HG03025 (cell line): ENCODE measurements around the gene TMEFF2.
A peak's percentile ranks its signal among the peaks of the same experiment; 100 is the strongest.

Experiments
- ATAC-seq: cut with Tn5 transposase; IDR thresholded peaks from one replicate; pipeline ENCODE4 v1.9.1; 2021; ENCODE audit warnings: mild to moderate bottlenecking, moderate library complexity; ENCODE audit not compliant: unreplicated experiment, low FRiP score

The TMEFF2 gene

DNA sequence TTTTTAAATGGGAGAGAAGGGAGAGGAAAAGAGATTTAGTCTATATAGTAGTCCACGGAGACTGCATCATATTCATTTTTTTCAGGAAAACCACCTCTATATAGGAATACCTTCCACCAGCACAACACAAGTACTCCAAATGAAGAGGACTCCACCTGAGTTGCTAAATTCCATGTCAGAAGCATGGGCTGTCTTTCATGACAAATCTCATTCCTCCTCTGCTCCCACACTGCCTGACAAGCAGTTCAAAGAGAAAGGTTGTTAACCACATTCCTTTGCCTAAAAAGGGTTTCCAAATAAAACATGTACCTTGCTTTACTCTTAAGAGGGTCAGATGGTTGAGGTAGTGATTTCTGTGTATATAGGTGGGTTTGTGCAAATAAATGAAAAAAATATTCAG, 122.0 kb downstream of the TMEFF2 start:
- ATAC-seq: no peak

DNA sequence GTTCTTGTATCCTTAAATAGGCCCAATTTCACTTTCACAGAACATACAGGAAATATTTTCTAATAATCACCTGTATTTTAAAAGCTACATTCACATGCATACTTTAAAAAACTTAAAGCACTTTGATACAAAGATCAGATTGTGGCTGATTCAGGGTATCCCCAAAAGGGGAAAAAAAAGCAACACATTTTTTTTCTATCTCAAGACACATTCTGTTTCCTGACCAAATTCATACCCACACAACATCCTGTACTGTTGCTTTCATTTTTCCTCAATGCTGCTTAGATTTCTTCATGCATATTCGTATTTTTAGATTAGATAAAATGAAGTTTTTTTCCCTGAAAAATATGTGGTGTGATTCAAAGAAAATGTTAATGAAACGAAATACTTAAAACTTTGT, 122.5 kb downstream of the TMEFF2 start:
- no peak for ATAC-seq

DNA sequence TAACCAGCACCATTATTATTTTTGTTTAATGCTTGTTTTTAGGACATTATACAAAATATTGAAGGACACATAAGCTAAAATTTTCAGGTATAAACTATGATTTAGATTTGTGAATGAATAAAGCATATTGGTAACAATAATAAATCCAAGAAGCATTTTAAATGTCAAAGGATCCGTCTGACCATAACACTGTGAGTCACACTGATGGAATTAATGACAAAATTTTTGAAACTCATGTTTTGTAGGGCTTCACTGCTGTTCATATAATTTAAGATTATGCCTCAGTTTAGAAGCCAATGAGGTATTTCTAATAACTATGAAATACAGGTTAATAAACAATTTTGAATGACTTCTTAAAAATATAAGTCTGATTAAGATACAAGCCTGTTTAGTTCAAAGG, 124.6 kb downstream of the TMEFF2 start:
- ATAC-seq: no peak

DNA sequence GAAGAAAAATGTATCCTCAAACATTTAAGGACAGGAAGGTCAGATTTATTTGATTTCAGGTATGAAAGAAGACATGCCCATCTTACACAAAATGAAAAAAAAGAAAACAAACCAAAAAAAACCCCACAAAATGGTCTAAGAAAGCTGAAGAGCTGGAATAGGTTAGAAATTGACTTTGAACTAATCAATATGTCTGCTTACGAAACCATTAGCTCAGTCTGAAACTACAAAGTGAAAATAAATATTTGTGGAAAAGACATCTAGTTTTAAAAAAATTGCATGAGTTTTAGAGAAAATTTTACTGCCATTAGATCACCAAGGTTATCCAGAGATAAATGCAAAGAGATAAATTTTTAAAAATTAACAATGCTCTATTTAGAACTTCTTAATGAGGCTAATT, 125.3 kb downstream of the TMEFF2 start:
- ATAC-seq: no peak

DNA sequence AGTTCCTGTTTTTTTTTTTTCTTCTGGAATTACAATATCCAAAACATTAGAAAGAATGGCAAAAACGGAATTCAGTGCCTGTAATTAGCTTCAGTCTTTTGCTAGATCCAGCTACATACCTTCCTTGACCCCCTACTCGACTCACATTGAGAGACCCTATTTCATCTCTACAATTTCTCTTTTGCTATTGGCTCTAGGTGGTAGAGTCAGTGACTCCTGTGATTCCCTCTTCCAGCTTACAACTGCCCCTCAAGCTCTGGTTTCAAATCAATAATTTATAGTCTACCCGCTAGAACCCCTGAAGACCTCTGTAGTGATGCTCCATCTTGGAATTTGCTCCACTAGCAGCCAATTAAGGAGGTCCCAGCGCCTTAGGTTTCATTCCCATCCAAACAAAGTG, 125.8 kb downstream of the TMEFF2 start:
- ATAC-seq: no peak

DNA sequence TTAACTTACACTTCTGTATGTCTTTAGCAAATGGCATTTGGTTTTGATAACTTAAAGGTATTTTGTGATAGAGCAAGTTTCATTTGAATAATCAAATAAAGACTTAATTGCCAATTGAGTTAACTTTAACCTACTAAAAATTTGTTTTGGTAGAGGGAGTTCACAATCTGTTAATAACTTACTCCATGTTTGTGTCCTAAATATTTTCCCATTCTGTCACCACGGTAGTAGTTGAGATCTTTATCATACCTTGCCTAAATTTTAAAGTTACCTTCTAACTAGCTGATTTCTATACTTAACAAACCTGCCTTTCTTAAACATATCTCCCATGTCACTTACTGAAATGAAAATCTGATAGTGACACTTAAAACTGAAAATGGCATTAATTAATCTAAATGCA, 127.1 kb downstream of the TMEFF2 start:
- no peak for ATAC-seq

DNA sequence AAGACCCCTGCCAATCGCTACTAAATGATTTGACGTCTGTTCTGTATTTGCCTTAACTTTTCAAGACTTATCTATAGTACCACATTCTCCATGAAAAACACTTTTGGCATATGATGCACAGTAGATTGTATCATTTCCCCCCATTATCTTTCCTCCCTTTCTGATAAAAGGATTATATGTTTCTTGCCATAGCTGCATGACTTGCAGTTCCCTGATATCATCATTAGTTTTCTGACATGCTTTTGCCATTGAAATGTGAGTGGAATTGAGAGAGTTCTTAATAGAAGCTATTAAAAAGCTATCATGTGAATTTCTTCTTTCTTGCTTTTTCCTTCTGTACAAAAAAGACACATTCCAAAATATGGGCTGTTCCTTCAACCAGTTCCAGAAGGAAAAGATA, 130.3 kb downstream of the TMEFF2 start:
- ATAC-seq: no peak

DNA sequence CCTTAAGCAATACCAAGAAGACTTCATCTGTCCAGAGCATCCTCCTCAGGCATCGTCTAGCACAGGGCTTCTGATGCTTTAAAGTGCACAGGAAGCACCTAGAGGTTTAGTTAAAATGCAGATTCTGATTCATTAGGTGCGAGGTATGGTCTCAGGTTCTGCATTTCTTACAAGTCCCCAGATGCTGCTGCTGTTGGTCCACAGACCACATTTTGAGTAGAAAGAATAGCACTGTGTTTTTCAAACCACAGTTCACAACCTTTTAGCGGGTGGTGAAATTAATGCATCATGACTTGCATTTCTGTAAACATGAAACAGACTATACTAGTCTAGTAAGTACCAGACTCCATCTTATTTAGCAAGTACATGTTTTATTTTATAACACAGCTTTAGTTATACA, 134.6 kb downstream of the TMEFF2 start:
- ATAC-seq: no peak

DNA sequence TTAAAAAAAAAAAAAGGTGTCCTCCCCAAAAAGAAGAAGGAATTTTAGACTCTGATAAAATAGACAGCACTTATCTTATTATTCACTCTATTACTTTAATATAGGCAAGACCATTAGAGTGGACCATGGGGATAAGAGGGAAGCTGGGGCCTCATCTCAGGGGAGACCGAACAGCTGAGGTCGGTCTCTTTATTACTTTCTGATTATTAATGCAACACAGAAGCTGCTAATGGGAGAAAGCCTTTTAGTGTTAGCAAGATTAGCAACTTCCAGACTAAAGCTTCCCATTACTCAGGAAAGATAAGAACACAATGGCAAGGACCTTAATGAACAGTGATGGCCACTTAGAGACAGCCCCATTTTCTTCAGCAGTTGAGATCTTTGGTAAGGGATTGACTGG, 135.5 kb downstream of the TMEFF2 start:
- no peak for ATAC-seq

DNA sequence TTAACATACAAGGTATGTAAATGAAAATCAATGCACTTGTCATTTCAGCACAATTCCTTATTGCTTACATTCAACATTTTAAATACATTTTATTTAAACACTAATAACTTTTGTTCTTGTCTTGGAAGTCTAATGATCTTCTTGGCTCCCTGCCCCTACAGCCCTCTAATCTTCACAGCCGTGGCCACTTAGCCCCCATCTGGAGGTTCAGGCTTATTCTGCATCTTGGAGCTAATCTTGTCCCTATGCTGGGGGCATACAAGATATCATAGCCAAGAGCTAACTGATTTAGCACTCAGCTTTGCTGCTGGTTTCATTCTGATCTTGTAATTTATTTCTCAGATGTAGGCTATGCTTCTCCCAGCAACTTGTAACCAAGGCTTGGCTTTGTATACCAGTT, 140.8 kb downstream of the TMEFF2 start:
- no peak for ATAC-seq

DNA sequence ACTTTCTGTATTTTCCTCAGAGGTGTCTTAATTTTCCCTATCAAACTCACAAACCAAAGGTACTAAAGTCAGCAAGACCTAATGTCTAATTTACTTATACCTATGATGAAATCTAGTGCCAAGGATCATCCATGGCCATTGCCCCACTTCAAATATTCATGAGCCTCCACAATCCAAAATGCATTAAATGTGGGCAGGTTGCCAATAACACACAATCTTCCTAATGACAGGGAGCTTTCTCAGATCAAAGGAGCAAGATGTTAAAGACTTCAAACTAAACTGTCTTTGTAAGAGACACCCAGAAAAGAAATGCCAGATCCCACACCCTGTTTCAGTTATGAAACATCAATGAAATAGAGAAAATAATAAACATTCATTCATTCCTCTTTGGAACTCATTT, 143.2 kb downstream of the TMEFF2 start:
- no peak for ATAC-seq

DNA sequence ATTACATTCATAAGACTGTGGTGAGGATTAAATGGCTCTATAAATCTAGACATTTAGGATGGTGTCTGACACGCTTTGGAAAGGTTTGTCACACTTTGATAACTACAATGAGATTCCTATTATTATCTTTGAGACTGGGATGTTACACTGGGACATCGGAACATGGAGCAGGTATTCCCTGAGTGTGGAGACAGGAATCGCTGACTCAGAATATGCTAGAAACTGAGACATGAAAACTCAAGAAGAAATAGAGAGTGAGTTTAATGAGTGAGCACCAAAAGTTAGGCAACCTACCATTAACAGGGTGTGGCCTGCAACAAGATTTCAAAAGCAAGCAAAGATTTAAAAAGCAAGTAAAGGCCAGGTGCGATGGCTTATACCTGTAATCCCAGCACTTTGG, 145.4 kb downstream of the TMEFF2 start:
- ATAC-seq: no peak

DNA sequence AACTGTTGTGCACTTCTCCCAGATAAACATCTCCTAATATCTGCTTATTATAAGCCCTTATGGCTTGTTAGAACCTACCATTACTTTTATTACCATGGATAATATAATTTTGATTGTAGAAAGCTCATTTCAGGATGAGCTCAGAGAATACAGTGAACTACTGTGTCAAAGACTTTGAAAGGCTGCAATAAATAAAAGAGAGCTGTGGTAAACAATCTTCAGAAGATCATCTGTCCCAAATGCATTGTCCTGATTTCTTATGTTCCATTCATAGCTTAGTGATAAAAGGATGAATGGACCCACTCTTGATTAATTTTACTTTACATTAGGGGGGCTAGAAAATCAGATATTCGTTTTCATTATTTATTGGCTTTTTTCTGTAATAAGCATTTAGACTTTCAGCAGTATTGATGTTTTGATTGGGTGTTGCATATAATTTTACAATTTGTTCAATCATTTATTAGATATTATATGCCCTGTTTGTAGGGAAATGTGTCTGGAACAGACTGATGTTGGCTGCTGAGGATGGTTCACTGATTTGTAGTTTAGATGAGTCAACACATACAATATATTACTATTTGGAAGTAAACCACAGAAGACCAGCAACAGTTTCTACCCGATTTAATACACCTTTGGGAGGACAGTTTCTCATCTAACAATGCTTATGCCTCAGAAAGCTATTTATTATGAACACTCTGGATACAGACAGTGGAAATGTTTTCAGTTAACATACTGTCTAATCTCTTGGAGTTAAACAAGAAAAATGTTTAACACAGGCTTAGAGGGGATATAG, 147.2 kb downstream of the TMEFF2 start:
- ATAC-seq: no peak

DNA sequence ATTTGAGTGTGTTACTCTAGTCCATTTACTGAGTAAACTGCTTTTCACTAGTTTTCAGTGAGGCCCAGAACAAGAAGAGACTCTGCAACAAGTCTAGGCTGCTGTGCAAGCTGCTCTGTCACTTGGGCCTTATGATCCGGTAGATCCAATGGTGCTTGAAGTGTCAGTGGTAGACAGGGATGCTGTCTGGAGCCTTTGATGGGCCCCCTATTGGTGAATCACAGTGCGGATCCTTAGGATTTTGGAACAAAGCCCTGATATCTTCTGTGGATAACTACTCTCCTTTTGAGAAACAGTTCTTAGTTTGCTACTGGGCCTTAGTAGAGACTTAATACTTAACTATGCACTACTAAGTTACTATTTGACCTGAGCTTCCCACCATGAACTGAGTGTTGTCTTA, 150.2 kb downstream of the TMEFF2 start:
- ATAC-seq: no peak

DNA sequence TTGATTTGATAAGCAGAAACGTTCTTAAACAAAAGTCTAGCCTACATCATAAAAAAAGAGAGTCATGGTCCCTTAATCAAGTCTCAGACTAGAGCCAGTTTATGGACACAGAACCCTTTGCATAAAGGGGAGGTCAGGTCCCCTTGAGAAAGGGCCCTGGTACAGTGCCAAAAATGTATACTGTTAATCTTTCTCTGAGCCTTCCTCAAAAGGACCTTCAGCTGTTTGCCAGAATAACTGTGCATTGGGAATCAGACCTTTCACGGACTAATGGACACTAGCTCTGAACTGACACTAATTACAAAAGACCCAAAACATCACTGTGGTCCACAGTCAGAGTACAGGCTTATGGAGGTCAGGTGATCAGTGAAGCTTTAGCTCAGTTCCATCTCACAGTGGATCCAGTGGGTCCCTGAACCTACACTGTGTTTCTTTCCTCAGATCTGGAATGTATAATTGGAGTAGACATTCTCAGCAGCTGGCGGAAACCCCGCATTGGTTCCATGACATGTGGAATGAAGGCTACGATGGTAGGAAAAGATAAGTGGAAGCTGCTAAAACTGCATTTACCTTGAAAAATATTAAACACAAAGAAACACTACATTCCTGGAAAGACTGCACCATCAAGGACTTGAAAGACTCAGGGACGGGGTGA, 151.4 kb downstream of the TMEFF2 start:
- ATAC-seq: no peak

DNA sequence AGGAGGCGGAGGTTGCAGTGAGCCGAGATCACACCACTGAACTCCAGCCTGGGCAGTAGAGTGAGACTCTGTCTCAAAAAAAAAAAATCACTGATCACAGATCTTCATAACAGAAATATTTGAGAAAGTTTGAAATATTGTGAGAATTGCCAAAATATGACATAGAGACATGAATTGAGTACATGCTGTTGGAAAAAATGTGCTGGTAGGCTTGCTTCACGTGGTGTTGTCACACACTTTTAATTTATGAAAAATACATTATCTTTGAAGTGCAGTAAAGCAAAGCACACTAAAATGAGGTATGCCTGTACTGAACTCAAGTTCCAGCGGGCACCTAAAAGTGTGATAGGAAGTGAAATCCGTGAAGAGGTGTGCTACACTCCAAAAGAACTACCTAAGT, 152.6 kb downstream of the TMEFF2 start:
- no peak for ATAC-seq

DNA sequence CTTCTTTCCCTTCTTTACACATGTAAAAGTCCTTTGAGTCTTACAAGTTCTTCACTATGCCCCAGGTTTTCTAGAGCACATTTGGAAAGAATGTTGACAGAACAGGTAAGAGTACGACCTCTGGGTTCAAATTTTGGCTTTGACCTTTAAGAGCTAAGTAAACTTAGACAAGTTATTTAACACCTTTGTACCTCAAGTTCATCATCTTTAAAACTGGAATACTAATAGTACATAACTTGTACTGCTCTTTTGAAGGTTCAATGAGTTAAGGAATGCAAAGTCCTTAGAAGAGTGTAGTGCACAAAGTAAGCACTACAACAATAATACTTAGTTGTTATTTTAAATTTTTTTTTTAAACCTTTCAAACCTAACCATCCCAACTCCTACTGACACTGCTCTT, 156.6 kb downstream of the TMEFF2 start:
- ATAC-seq: no peak

DNA sequence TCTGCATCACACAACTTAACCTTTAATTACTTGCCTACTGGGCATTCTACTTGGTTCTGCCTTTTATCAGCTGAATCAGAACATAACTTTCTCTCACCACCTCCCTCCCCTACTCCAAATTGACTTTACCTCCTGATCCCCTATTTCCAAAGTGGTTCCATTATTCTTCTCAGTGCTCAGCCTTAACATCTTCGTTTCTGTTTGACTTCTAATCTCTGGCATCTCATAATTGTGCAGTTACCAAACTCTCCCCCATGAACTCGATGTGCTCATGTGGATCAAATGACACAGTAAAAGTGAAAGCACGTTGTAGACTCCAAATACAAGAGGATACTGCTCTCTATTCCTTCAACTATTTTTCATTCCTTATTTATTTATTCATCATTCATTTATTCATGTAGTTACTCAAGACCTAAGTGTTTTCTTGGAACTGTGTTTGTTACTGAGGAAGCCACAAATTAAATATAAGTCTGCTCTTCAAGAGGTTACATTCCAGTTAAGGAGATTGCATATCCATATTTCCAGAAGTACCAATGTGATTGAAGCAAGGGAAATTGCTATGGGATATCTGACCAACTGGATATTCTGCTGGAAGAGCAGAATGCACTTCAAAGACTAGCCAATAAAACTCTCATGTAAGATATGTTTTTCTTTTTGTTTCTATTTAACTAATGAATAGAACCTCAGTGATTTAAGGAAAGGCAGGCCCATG, 158.8 kb downstream of the TMEFF2 start:
- ATAC-seq: no peak

DNA sequence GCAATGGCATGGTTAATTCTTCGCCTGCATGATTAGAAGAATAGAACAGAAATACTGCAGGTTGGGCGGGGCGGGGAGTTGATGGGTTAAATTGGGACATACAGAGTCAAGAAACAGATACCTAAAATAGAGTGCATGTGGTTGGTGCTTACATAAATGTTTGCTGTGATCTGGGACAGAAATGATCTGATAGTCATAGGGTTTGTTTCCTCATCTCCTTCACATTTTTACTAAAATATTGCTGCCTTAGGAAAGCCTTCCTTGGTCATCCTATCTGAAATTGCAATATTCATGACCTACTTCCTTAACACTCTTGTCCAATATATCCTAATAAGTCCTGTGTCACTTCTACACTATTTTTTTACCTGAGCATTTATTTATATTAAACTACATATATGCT, 163.9 kb downstream of the TMEFF2 start:
- ATAC-seq: no peak

DNA sequence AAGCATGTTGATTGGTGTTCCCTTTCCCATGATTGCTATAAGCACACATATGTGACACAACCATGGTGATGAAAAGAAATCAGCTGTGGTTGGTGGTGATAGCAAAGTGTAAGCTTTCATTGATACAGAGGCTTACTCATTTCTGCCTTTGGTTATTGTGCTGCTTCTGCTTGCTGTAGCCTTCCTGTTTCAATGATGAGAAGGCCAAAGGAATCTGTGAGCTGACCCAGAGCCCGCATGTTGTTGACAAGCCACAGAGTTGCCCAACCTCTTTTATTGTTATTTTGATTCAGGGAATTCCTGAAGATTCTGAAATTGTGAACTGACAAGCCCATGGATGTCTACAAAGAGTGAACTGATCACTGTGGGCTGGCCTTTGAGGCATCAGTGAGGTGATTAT, 164.4 kb downstream of the TMEFF2 start:
- no peak for ATAC-seq

DNA sequence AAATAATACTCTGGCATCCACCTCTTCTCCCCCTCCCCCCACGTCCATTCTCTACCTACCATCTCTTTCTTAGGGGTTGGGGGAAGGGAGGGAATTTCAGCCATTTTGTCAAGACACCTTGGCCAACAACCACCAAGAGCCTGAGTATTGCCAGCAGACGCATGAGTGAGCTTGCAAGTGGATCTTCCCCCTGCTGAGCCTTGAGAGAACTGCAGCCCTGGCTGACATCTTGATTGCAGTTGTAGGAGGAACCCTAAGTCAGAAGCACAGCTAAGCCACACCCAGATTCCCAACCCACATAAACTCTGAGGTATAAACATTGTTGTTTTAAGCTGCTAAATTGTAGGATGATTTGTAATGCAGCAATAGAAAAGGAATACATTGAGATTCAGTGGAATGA, 165.6 kb downstream of the TMEFF2 start:
- peak; percentile 64 for ATAC-seq

DNA sequence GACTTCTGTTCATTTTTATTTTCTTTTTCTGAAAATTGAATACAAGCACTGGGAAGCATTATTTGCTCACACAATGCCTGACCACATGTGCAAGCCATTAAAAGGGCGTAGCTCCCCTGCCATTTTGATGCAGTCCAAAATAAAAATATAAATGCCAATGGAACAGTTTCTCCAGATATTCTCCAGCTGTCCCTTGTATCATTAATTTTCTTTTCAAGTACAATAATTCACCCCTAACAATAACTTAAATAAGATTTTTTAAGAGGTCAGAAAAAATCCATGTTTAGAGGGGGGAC, 168.0 kb downstream of the TMEFF2 start:
- no peak for ATAC-seq
